Left lung (tissue), 10 donors: Measurements from ENCODE around the gene KIF26B. TPM values are rescaled to one million over a fixed set of nuclear protein-coding genes. Genes with fewer than 3 reads are reported as not detected.
"Not testable (repeated sequence)": the region's sequence is repeated elsewhere in the genome, so short reads cannot be mapped to it uniquely, and the experiment has no call there.

Experiments
- ATAC-seq: fragments of 200-7000 bp; cut with Tn5 transposase; one replicate; pipeline ENCODE4 v1.9.1; 2020; ENCODE audit warnings: moderate library complexity
- DNase-seq, 4 donors: peaks; one replicate each; pipeline ENCODE4 v3.0.0-alpha.2; 2013 to 2020
- H3K27ac ChIP-seq, 2 donors: fragments of 200-600 bp; sonication (generic) in 1 of 2; one replicate each; pipeline versions ENCODE4 v1.5.0 to v1.8.0; 2020 to 2021
- H3K27me3 ChIP-seq, 2 donors: fragments of 200-600 bp; sonication (generic) in 1 of 2; one replicate each; pipeline versions ENCODE4 v1.5.0 to v1.8.0; 2020 to 2021
- H3K36me3 ChIP-seq, 2 donors: fragments of 200-600 bp; sonication (generic) in 1 of 2; one replicate each; pipeline versions ENCODE4 v1.5.0 to v1.8.0; 2020 to 2021
- H3K4me1 ChIP-seq, 2 donors: fragments of 200-600 bp; one replicate each; pipeline ENCODE4 v1.8.0; 2021
- H3K4me3 ChIP-seq, 2 donors: fragments of 200-600 bp; sonication (generic) in 1 of 2; one replicate each; pipeline versions ENCODE4 v1.5.0 to v1.8.0; 2020 to 2021; ENCODE audit warnings: mild to moderate bottlenecking in 1 of 2
- H3K9me3 ChIP-seq, 2 donors: fragments of 200-600 bp; sonication (generic) in 1 of 2; one replicate each; pipeline versions ENCODE4 v1.5.0 to v1.8.0; 2020 to 2021
- CTCF ChIP-seq, 2 donors: fragments of 200-600 bp; sonication (generic) in 1 of 2; IDR thresholded peaks; one replicate each; pipeline versions ENCODE4 v1.5.0 to v1.8.0; 2021; ENCODE audit warnings: antibody characterized with exemption in 2 of 2
- intact Hi-C, 2 donors: fragments of 100-400 bp; cut with DNase I; formaldehyde crosslinking; loops; one replicate each; pipeline versions ENCODE4 v1.11.2 to v1.14.2; 2022
- polyA plus RNA-seq, 6 donors: library from polyadenylated mRNA; unstranded; fragments of 120-200 nt; gene quantifications; one replicate each; pipeline ENCODE4 v1.2.1, GENCODE V29; 2013; ENCODE audit not compliant: insufficient read length in 6 of 6
- total RNA-seq, 2 donors: library from RNA; stranded (reverse); fragmentation: NEBNext Ultra II Directional; extraction: Animal tissue kit (Norgen Biotek cat#: 25700); gene quantifications; one replicate each; pipeline ENCODE4 v1.2.1, GENCODE V29; 2021
- donor health status: DM: no; HTN: yes; CAD: no.
- donor health status: DM: no; HTN: no; CAD: no.

KIF26B gene
- total and polyA plus RNA-seq, 8 donors = 3.9 to 28.3 (median 6.5) TPM

- H3K9me3 ChIP-seq = no peaks in the 10 kb centered on the region
- H3K27me3 ChIP-seq = no peaks in the 10 kb centered on the region
- intact Hi-C loops = no loop called here
- ATAC-seq (no peak), DNase-seq (no peak)
- H3K27ac ChIP-seq = no peak overlapping the region
- TF ChIP-seq CTCF (IDR thresholded peaks at IDR 0.05) = no peak
- H3K36me3 ChIP-seq = no peaks in the 10 kb centered on the region
- H3K4me1 ChIP-seq = no peaks in the 10 kb centered on the region
- H3K4me3 ChIP-seq = no peak overlapping the region
Observed at GRCh38 chr1:245398180-245398579, 243.4 kb downstream of the KIF26B start.

- intact Hi-C loops = no loop called here
- H3K4me3 ChIP-seq = no peak overlapping the region
- DNase-seq (no peak), ATAC-seq (no peak)
- H3K4me1 ChIP-seq = no peaks in the 10 kb centered on the region
- H3K36me3 ChIP-seq = no peaks in the 10 kb centered on the region
- H3K9me3 ChIP-seq = no peaks in the 10 kb centered on the region
- no peak overlapping the region for H3K27ac ChIP-seq
- H3K27me3 ChIP-seq = no peaks in the 10 kb centered on the region
- no peak for TF ChIP-seq CTCF (IDR thresholded peaks at IDR 0.05)
Observed at GRCh38 chr1:245401881-245402587, 247.2 kb downstream of the KIF26B start.

- H3K27ac ChIP-seq, H3K4me1 ChIP-seq, DNase-seq, ATAC-seq, H3K27me3 ChIP-seq, H3K4me3 ChIP-seq, H3K36me3 ChIP-seq, H3K9me3 ChIP-seq, intact Hi-C loops: not testable (repeated sequence)
Observed at GRCh38 chr1:245402998-245403397, 248.2 kb downstream of the KIF26B start.

- H3K4me1 ChIP-seq = no peaks in the 10 kb centered on the region
- no peak for TF ChIP-seq CTCF (IDR thresholded peaks at IDR 0.05)
- intact Hi-C loops = no loop called here
Observed at GRCh38 chr1:245404527-245404926, 249.7 kb downstream of the KIF26B start.

GRCh38 chr1:245404952-245405351 is 250.2 kb downstream of the KIF26B start:
- no peak overlapping the region for H3K4me3 ChIP-seq
- intact Hi-C loops = no loop called here
- no peak overlapping the region for H3K27ac ChIP-seq
- no peaks in the 10 kb centered on the region for H3K9me3 ChIP-seq
- H3K36me3 ChIP-seq = no peaks in the 10 kb centered on the region
- TF ChIP-seq CTCF (IDR thresholded peaks at IDR 0.05) = no peak
- no peaks in the 10 kb centered on the region for H3K27me3 ChIP-seq
- no peaks in the 10 kb centered on the region for H3K4me1 ChIP-seq
- DNase-seq (no peak), ATAC-seq (no peak)

More at GRCh38 chr1:245404527-245404926, 249.7 kb downstream of the KIF26B start:
- Histone ChIP-seq H3K27ac (no peak overlapping the region), H3K36me3 (no peaks in the 10 kb centered on the region), H3K9me3 (no peaks in the 10 kb centered on the region), H3K27me3 (no peaks in the 10 kb centered on the region), H3K4me3 (no peak overlapping the region)
- DNase-seq (no peak), ATAC-seq (no peak)

GRCh38 chr1:245406426-245406825 is 251.6 kb downstream of the KIF26B start:
- no peaks in the 10 kb centered on the region for H3K27me3 ChIP-seq
- no peak overlapping the region for H3K27ac ChIP-seq
- TF ChIP-seq CTCF (IDR thresholded peaks at IDR 0.05) = no peak
- DNase-seq (no peak), ATAC-seq (no peak)
- no peaks in the 10 kb centered on the region for H3K36me3 ChIP-seq
- H3K4me1 ChIP-seq = no peaks in the 10 kb centered on the region
- no peak overlapping the region for H3K4me3 ChIP-seq
- intact Hi-C loops = no loop called here
- no peaks in the 10 kb centered on the region for H3K9me3 ChIP-seq
